H1 (cell line): ENCODE data around the gene BCAS1. TPM values are rescaled to one million over a fixed set of nuclear protein-coding genes. Genes with fewer than 3 reads are reported as not detected.

Source experiments
- CBX5 ChIP-seq: fragments of 300-800, 300-1000 bp; sonication (generic); IDR thresholded peaks from 2 replicates; pipeline ENCODE4 v1.7.1; 2016; ENCODE audit warnings: antibody characterized with exemption, low read length, low read depth
- NANOG ChIP-seq: IDR thresholded peaks from 2 replicates; pipeline ENCODE4 v1.6.1; 2011; ENCODE audit warnings: low read length, low read depth, mild to moderate bottlenecking, inconsistent platforms; ENCODE audit not compliant: insufficient read depth, poor library complexity, severe bottlenecking
- PHF8 ChIP-seq: fragments of 200-600 bp; sonication (generic); conservative IDR thresholded peaks from 2 replicates; pipeline ENCODE4 v1.7.1; 2012; ENCODE audit warnings: low read depth, mild to moderate bottlenecking, inconsistent platforms, low read length, moderate library complexity
- POLR2AphosphoS5 ChIP-seq: IDR thresholded peaks from 2 replicates; pipeline ENCODE4 v1.6.1; 2011; ENCODE audit warnings: low read depth, low read length
- polyA plus RNA-seq, 7 experiments: library from polyadenylated mRNA; depleted of rRNA in 3 of 7; stranded (reverse) in 5 of 7; unstranded in 2 of 7; fragments of >200 nt in 5 of 7; fragments of 200-250 nt in 2 of 7; gene quantifications; 1 replicate in 5 of 7; 2 replicates in 1 of 7; 4 replicates in 1 of 7; pipeline versions ENCODE4 v1.2.1 to v1.2.3, GENCODE V29; 2011 to 2013; ENCODE audit warnings: missing spikeins in 2 of 7, mixed read lengths in 2 of 7
- total RNA-seq: library from RNA; stranded (reverse); fragmentation: NEBNext Ultra II Directional; extraction: Animal tissue kit (Norgen Biotek cat#: 25700); gene quantifications from 2 replicates; pipeline ENCODE4 v1.2.1, GENCODE V29; 2021
- TF ChIP-seq, protein P1 (sequence below): IDR thresholded peaks from 2 replicates; pipeline ENCODE4 v1.6.1; 2011; ENCODE audit warnings: low read length, improper control_type of control experiment

Gene BCAS1
- total and polyA plus RNA-seq, 2 of the 8 experiments (the other 6 are each of a cell fraction or from before 2014, with no cell fraction given) = 0.06 to 0.19 TPM

DNA sequence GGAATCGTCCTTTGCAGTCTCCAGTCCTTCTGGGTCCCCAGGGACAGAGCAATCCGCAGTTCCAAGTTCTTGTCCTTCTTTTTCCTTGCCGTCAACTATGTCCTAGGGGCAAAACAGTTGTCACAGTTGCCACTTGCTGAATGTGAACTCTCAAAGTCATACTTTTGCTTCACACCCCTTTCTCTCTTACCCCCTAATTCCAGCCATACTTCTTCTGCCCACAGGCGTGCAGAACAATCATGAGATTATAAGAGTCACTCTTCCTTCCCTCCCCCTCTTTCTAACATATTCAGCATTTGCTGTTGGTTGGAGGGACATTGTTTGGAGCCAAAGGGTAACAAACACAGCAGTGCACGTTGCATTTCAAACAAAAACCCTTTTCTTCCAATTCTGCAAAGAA is 74.4 kb downstream of the BCAS1 start (continued):
- TF ChIP-seq NANOG (no peak), PHF8 (no peak), POLR2AphosphoS5 (no peak), CBX5 (no peak)
- TF ChIP-seq, protein P1, sequence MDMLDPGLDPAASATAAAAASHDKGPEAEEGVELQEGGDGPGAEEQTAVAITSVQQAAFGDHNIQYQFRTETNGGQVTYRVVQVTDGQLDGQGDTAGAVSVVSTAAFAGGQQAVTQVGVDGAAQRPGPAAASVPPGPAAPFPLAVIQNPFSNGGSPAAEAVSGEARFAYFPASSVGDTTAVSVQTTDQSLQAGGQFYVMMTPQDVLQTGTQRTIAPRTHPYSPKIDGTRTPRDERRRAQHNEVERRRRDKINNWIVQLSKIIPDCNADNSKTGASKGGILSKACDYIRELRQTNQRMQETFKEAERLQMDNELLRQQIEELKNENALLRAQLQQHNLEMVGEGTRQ = no peak
